ENCODE data around the gene POLR3B.

DNA sequence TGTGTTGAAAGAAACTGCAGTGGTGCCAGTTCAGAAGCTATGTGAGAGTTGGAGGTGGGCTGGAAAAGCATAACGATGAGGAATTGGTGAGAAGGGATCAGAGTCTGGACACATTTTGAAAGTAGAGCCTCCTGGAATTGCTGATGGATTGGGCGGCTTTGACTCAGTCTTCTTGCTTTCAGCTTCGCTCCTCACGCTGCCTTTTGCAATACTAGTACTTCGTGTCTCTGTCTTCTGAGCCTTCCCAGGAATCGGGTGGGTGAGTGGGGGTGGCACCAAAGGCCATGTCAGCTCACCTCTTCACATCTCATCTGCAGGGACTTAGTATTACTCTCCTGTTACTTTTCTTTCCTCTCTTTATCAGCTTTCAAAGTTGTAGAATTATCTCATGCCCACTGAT lies 123.7 kb downstream of the POLR3B start:
- TF ChIP-seq SUZ12 (IDR thresholded peaks at IDR 0.05; ENCODE audit: extremely low read depth, insufficient read depth, insufficient read length): no peak
- no peak for TF ChIP-seq ZNF274 (IDR thresholded peaks at IDR 0.05; ENCODE audit: low read depth, low read length)

All from NT2/D1 (cell line).